Panc1 (cell line): Measurements from ENCODE around the gene OASL.

Experiments
- CTCF ChIP-seq: fragments of 450-650 bp; IDR thresholded peaks from 2 replicates; pipeline ENCODE4 v1.5.1; 2017; ENCODE audit warnings: mild to moderate bottlenecking
- REST ChIP-seq, 2 experiments: IDR thresholded peaks; 2 replicates each; pipeline ENCODE4 v1.6.1; 2011 to 2012; ENCODE audit warnings: low read depth in 2 of 2, control low read depth in 1 of 2, low read length in 1 of 2, mild to moderate bottlenecking in 1 of 2, moderate library complexity in 1 of 2; ENCODE audit not compliant: insufficient read depth in 1 of 2
- TCF7L2 ChIP-seq: IDR thresholded peaks from 2 replicates; pipeline ENCODE4 v1.6.1; 2011; ENCODE audit warnings: mild to moderate bottlenecking, low read depth, low read length, inconsistent platforms

- TF ChIP-seq REST (IDR thresholded peaks at IDR 0.05; ENCODE audit: insufficient read depth in 1 of 2, low read depth in 2 of 2, low read length in 1 of 2) (no peak), CTCF (no peak), TCF7L2 (no peak)
Observed at GRCh38 chr12:121026274-121027045, 12.6 kb downstream of the OASL start.
